Stomach (tissue), 4 donors: Measurements from ENCODE around the gene NUP43.

Source experiments
- POLR2A ChIP-seq, 4 donors: fragments of 450-650 bp; IDR thresholded peaks; one replicate each; pipeline ENCODE4 v1.6.1; 2016; ENCODE audit warnings: antibody characterized with exemption in 4 of 4, control low read depth in 2 of 4, mild to moderate bottlenecking in 1 of 4, moderate library complexity in 1 of 4
- POLR2AphosphoS5 ChIP-seq, 3 donors: sonication (generic); formaldehyde crosslinking; IDR thresholded peaks; one replicate each; pipeline ENCODE4 v1.6.1; 2016; ENCODE audit warnings: antibody characterized with exemption in 3 of 3
- TF ChIP-seq, protein P1 (sequence below), 7 experiments: fragments of 450-650 bp in 4 of 7; fragments of 200-600 bp in 3 of 7; sonication (generic) in 3 of 7; IDR thresholded peaks; one replicate each; pipeline ENCODE4 v1.5.1; 2016 to 2019; ENCODE audit warnings: antibody characterized with exemption in 7 of 7, control low read depth in 2 of 7, mild to moderate bottlenecking in 1 of 7

DNA sequence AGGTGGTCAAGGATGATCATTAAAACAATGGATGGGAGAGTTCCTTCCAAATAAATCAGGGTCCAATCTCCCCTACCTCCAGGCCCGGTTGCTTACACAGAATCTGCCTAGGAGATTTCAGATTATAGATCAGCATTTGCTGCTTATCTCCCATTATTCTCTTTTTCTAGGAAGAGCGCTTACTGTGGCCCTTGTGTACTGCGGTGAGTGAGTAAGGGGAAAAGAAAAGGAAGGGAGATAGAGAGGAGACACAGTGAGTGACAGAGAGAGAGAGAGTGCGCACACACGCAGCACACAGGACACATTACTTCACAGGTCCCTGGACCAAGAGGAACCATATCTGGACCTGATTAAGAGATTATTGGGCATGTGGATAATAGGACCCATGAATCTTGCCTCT lies 34.6 kb downstream of the NUP43 start:
- TF ChIP-seq, protein P1, sequence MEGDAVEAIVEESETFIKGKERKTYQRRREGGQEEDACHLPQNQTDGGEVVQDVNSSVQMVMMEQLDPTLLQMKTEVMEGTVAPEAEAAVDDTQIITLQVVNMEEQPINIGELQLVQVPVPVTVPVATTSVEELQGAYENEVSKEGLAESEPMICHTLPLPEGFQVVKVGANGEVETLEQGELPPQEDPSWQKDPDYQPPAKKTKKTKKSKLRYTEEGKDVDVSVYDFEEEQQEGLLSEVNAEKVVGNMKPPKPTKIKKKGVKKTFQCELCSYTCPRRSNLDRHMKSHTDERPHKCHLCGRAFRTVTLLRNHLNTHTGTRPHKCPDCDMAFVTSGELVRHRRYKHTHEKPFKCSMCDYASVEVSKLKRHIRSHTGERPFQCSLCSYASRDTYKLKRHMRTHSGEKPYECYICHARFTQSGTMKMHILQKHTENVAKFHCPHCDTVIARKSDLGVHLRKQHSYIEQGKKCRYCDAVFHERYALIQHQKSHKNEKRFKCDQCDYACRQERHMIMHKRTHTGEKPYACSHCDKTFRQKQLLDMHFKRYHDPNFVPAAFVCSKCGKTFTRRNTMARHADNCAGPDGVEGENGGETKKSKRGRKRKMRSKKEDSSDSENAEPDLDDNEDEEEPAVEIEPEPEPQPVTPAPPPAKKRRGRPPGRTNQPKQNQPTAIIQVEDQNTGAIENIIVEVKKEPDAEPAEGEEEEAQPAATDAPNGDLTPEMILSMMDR (IDR thresholded peaks at IDR 0.05), result no peak
- TF ChIP-seq POLR2AphosphoS5 (IDR thresholded peaks at IDR 0.05), result no peak
- TF ChIP-seq POLR2A (IDR thresholded peaks at IDR 0.05), result no peak
